Heart left ventricle (tissue), 16 donors: ENCODE measurements around the gene ATXN2. TPM values are rescaled to one million over a fixed set of nuclear protein-coding genes. Genes with fewer than 3 reads are reported as not detected.

Experiments
- ATAC-seq, 4 donors: fragments of 200-7000 bp; cut with Tn5 transposase; one replicate each; pipeline ENCODE4 v1.9.1; 2020 to 2022; ENCODE audit warnings: moderate library complexity in 4 of 4, mild to moderate bottlenecking in 3 of 4, moderate number of reproducible peaks in 1 of 4
- DNase-seq, 5 donors: peaks; one replicate each; pipeline ENCODE4 v3.0.0-alpha.2; 2020
- H3K27ac ChIP-seq, 12 donors: fragments of 200-600 bp; sonication (generic) in 4 of 12; one replicate each; pipeline versions ENCODE4 v1.5.0 to v1.8.0; 2016 to 2022; ENCODE audit warnings: mild to moderate bottlenecking in 2 of 12
- H3K27me3 ChIP-seq, 9 donors: fragments of 200-600 bp; sonication (generic) in 2 of 9; one replicate each; pipeline versions ENCODE4 v1.5.1 to v1.8.0; 2016 to 2022; ENCODE audit warnings: mild to moderate bottlenecking in 3 of 9
- H3K36me3 ChIP-seq, 9 donors: fragments of 200-600 bp; sonication (generic) in 2 of 9; one replicate each; pipeline versions ENCODE4 v1.5.0 to v1.8.0; 2018 to 2022; ENCODE audit warnings: mild to moderate bottlenecking in 2 of 9
- H3K4me1 ChIP-seq, 12 donors: fragments of 200-600 bp; sonication (generic) in 4 of 12; one replicate each; pipeline versions ENCODE4 v1.5.0 to v1.8.0; 2016 to 2022; ENCODE audit warnings: mild to moderate bottlenecking in 3 of 12
- H3K4me3 ChIP-seq, 12 donors: fragments of 200-600 bp; sonication (generic) in 4 of 12; one replicate each; pipeline versions ENCODE4 v1.5.0 to v1.8.0; 2017 to 2022; ENCODE audit warnings: mild to moderate bottlenecking in 9 of 12, moderate library complexity in 4 of 12
- H3K9me3 ChIP-seq, 12 donors: fragments of 200-600 bp; sonication (generic) in 4 of 12; one replicate each; pipeline versions ENCODE4 v1.5.0 to v1.8.0; 2016 to 2022; ENCODE audit warnings: mild to moderate bottlenecking in 1 of 12
- POLR2A ChIP-seq, 2 donors: fragments of 450-650 bp; IDR thresholded peaks; one replicate each; pipeline ENCODE4 v1.6.1; 2017; ENCODE audit warnings: antibody characterized with exemption in 2 of 2, mild to moderate bottlenecking in 2 of 2, moderate library complexity in 2 of 2
- WGBS, 4 donors: extraction: QIAGEN DNeasy Blood & Tissue Kit in 2 of 4; methylation state at CpG; one replicate each; pipeline versions ENCODE4 v1.1.5 to v1.1.7; 2013 to 2018; 5-methylcytosine and 5-hydroxymethylcytosine counted together
- intact Hi-C, 10 donors: fragments of 100-400 bp; cut with DNase I; formaldehyde crosslinking; loops; one replicate each; pipeline versions ENCODE4 v1.11.1 to v1.14.2; 2022
- polyA plus RNA-seq, 2 donors: library from polyadenylated mRNA; stranded (reverse); fragments of 200-250 nt; gene quantifications; one replicate each; pipeline ENCODE4 v1.2.3, GENCODE V29; 2013
- total RNA-seq, 9 donors: library from RNA; depleted of rRNA in 2 of 9; stranded (reverse); fragments of >200 nt in 2 of 9; fragmentation: NEBNext Ultra II Directional in 3 of 9; extraction: Animal tissue kit (Norgen Biotek cat#: 25700) in 3 of 9; gene quantifications; one replicate each; pipeline versions ENCODE4 v1.1.0 to v1.2.4, GENCODE V29; 2016 to 2023
- TF ChIP-seq, protein P1 (sequence below), 12 donors: fragments of 200-600 bp; sonication (generic) in 4 of 12; IDR thresholded peaks; one replicate each; pipeline versions ENCODE4 v1.5.0 to v1.8.0; 2018 to 2022; ENCODE audit warnings: antibody characterized with exemption in 12 of 12, mild to moderate bottlenecking in 5 of 12
- donor health status: ischemic (EF 13 %, LVEDD 7.1; RV severe dilation, severe dysfunction).
- donor health status: healthy with polysubstance abuse.
- donor health status: DM: no; HTN: yes; CAD: no.
- donor health status: DM: no; HTN: no; CAD: no.
- donor health status: ischemic (EF 25% LVEDD 6.9; RV normal size, moderate dysfunction).
- donor health status: ischemic (EF 25% LVEDD 5.7; RV mildly dilated, moderate dysfunction).
- donor health status: healthy.
- donor health status: DM: yes; HTN: yes; CAD: no.
- donor health status: ischemic (EF 35%, LVEDD 5.7; RV mildly dilated, moderate dysfunction).
- donor health status: nonischemic (EF 11% LVEDD 7.7; RV severe dilation, severe dysfunction).
- donor health status: DM: yes; HTN: yes; CAD: no.
- donor health status: PGD.
- donor health status: ischemic (EF 29% LVEDD 5.4; RV normal size, mild dysfunction).
- donor health status: nonischemic (EF 23%, LVEDD 6.1; RV moderate dilation, normal function).

ATXN2 gene
- total and polyA plus RNA-seq, 11 donors, result 23.6 to 59.3 (median 46.8) TPM

GRCh38 chr12:111458546-111459172 is 140.5 kb downstream of the ATXN2 start:
- Histone ChIP-seq H3K36me3 (peaks cover 0 to 84% (median 64%) of the 10 kb centered on the region in 9 donors), H3K9me3 (no peaks in the 10 kb centered on the region), H3K27ac (no peak overlapping the region), H3K4me3 (no peak overlapping the region), H3K4me1 (peaks cover 0 to 35% (median 14%) of the 10 kb centered on the region in 12 donors), H3K27me3 (no peaks in the 10 kb centered on the region)
- no peak for ATAC-seq
- intact Hi-C loops, result loop anchor here in 2 of 10 donors (2.0 to 5.0 kb wide), 2 partner anchors 58 to 69 kb away; no protein-coding TSS in a partner anchor
- no peak for TF ChIP-seq POLR2A (IDR thresholded peaks at IDR 0.05)
- TF ChIP-seq, protein P1, sequence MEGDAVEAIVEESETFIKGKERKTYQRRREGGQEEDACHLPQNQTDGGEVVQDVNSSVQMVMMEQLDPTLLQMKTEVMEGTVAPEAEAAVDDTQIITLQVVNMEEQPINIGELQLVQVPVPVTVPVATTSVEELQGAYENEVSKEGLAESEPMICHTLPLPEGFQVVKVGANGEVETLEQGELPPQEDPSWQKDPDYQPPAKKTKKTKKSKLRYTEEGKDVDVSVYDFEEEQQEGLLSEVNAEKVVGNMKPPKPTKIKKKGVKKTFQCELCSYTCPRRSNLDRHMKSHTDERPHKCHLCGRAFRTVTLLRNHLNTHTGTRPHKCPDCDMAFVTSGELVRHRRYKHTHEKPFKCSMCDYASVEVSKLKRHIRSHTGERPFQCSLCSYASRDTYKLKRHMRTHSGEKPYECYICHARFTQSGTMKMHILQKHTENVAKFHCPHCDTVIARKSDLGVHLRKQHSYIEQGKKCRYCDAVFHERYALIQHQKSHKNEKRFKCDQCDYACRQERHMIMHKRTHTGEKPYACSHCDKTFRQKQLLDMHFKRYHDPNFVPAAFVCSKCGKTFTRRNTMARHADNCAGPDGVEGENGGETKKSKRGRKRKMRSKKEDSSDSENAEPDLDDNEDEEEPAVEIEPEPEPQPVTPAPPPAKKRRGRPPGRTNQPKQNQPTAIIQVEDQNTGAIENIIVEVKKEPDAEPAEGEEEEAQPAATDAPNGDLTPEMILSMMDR (IDR thresholded peaks at IDR 0.05), result no peak
- no peak for DNase-seq
- WGBS, 4 donors, result 82 to 89% (median 84%) methylated on average over 6 of the region's 6 CpGs

- peak in 1 of 4 donors; percentile 22 for ATAC-seq
- intact Hi-C loops, result loop anchor here in 1 of 10 donors (5.0 kb wide), 1 partner anchor 70 kb away; no protein-coding TSS in a partner anchor
- TF ChIP-seq POLR2A (IDR thresholded peaks at IDR 0.05), result no peak
- TF ChIP-seq, protein P1 (IDR thresholded peaks at IDR 0.05), result no peak
- Histone ChIP-seq H3K4me1 (peaks cover 0 to 35% (median 14%) of the 10 kb centered on the region in 12 donors), H3K36me3 (peaks cover 0 to 84% (median 69%) of the 10 kb centered on the region in 9 donors), H3K4me3 (no peak overlapping the region), H3K27me3 (no peaks in the 10 kb centered on the region), H3K9me3 (no peaks in the 10 kb centered on the region), H3K27ac (no peak overlapping the region)
- no peak for DNase-seq
- WGBS, 4 donors, result 75 to 95% (median 85%) methylated on average over 3 of the region's 3 CpGs
These were observed 141.5 kb downstream of the ATXN2 start for GRCh38 chr12:111457577-111457976.

- Histone ChIP-seq H3K4me1 (peaks cover 0 to 35% (median 14%) of the 10 kb centered on the region in 12 donors), H3K27ac (no peak overlapping the region), H3K36me3 (peaks cover 0 to 90% (median 73%) of the 10 kb centered on the region in 9 donors), H3K27me3 (no peaks in the 10 kb centered on the region), H3K9me3 (no peaks in the 10 kb centered on the region), H3K4me3 (no peak overlapping the region)
- intact Hi-C loops, result loop anchor here in 1 of 10 donors (5.0 kb wide), 1 partner anchor 70 kb away; no protein-coding TSS in a partner anchor
- DNase-seq, result no peak
- TF ChIP-seq, protein P1 (IDR thresholded peaks at IDR 0.05), result no peak
- TF ChIP-seq POLR2A (IDR thresholded peaks at IDR 0.05), result no peak
- 91 to 97% (median 92%) methylated on average over 9 of the region's 9 CpGs for WGBS, 4 donors
- ATAC-seq, result no peak
These were observed 142.0 kb downstream of the ATXN2 start for GRCh38 chr12:111457071-111457470.

GRCh38 chr12:111455448-111456320 is 143.4 kb downstream of the ATXN2 start:
- Histone ChIP-seq H3K27me3 (no peaks in the 10 kb centered on the region), H3K36me3 (peaks cover 0 to 94% (median 78%) of the 10 kb centered on the region in 9 donors), H3K27ac (peak overlapping the region in 4 of 12 donors; percentile 1 to 51 (median 15)), H3K9me3 (no peaks in the 10 kb centered on the region), H3K4me3 (no peak overlapping the region), H3K4me1 (peaks cover 5 to 48% (median 21%) of the 10 kb centered on the region in 12 donors)
- ATAC-seq, result peak in 3 of 4 donors; percentile 6 to 15 (median 9)
- DNase-seq, result no peak
- intact Hi-C loops, result loop anchor here in 1 of 10 donors (5.0 kb wide), 1 partner anchor 72 kb away; no protein-coding TSS in a partner anchor
- TF ChIP-seq, protein P1 (IDR thresholded peaks at IDR 0.05), result no peak
- TF ChIP-seq POLR2A (IDR thresholded peaks at IDR 0.05), result no peak
- WGBS, 4 donors, result 81 to 87% (median 86%) methylated on average over 15 of the region's 15 CpGs
